Epithelial cell of alveolus of lung (primary cell): ENCODE results near the gene STMND1. TPM values are rescaled to one million over a fixed set of nuclear protein-coding genes. Genes with fewer than 3 reads are reported as not detected.

Experiments
- total RNA-seq: library from RNA; depleted of rRNA; stranded (reverse); fragments of >200 nt; gene quantifications from 2 replicates; pipeline ENCODE4 v1.2.1, GENCODE V29; 2015

STMND1 gene
- total RNA-seq, result not detected in 2 replicates

GRCh38 chr6:17101422-17102257 lies at the start of gene STMND1:
STMND1 (plus strand) TSS chr6:17102050; CDS start chr6:17102258, 208 bp downstream.

Other genes starting within 250 kb of the STMND1 start
- 5.6 and 6.1 TPM in 2 replicates for gene RBM24, start 179.3 kb downstream of the STMND1 start, total RNA-seq